Stimulated activated CD4-positive, alpha-beta T cell treated with anti-CD3 and anti-CD28 coated beads, Interleukin-4, amount 100 ng/mL, for 24 hours (primary cell): ENCODE measurements around the gene PRPF40A.

ENCODE experiments used
- DNase-seq: peaks from one replicate; pipeline ENCODE4 v3.0.0-alpha.2; 2020

The PRPF40A gene

GRCh38 chr2:152716805-152717227 lies 445 bp downstream of the PRPF40A start:
- peak; percentile 37 for DNase-seq

GRCh38 chr2:152715854-152716428 lies 1.3 kb downstream of the PRPF40A start:
- peak; percentile 26 for DNase-seq

GRCh38 chr2:152715112-152715511 lies 2.1 kb downstream of the PRPF40A start:
- no peak for DNase-seq

GRCh38 chr2:152710713-152711112 lies 6.5 kb downstream of the PRPF40A start:
- no peak for DNase-seq

GRCh38 chr2:152708742-152709141 lies 8.5 kb downstream of the PRPF40A start:
- no peak for DNase-seq

- DNase-seq = no peak
These were observed 10.7 kb downstream of the PRPF40A start for GRCh38 chr2:152706477-152707021.

- DNase-seq = no peak
These were observed 16.1 kb downstream of the PRPF40A start for GRCh38 chr2:152701198-152701597.

GRCh38 chr2:152696476-152696875 lies 20.8 kb downstream of the PRPF40A start:
- no peak for DNase-seq

- no peak for DNase-seq
These were observed 21.5 kb downstream of the PRPF40A start for GRCh38 chr2:152695763-152696162.

- peak; percentile 48 for DNase-seq
These were observed 23.1 kb downstream of the PRPF40A start for GRCh38 chr2:152694161-152694661.

- DNase-seq = no peak
These were observed 24.2 kb downstream of the PRPF40A start for GRCh38 chr2:152693033-152693432.

- DNase-seq = no peak
These were observed 30.9 kb downstream of the PRPF40A start for GRCh38 chr2:152686321-152686720.

GRCh38 chr2:152683400-152683799 lies 33.9 kb downstream of the PRPF40A start:
- DNase-seq = no peak

- DNase-seq = no peak
These were observed 34.6 kb downstream of the PRPF40A start for GRCh38 chr2:152682663-152683062.

GRCh38 chr2:152678808-152679207 lies 38.5 kb downstream of the PRPF40A start:
- DNase-seq = no peak

GRCh38 chr2:152676461-152676860 lies 40.8 kb downstream of the PRPF40A start:
- DNase-seq = no peak

- DNase-seq = no peak
These were observed 42.9 kb downstream of the PRPF40A start for GRCh38 chr2:152674334-152674733.

GRCh38 chr2:152664725-152665124 lies 52.5 kb downstream of the PRPF40A start:
- DNase-seq = no peak

- no peak for DNase-seq
These were observed 56.2 kb downstream of the PRPF40A start for GRCh38 chr2:152661076-152661475.

- DNase-seq = no peak
These were observed 59.0 kb downstream of the PRPF40A start for GRCh38 chr2:152658221-152658620.

GRCh38 chr2:152657043-152657442 lies 60.2 kb downstream of the PRPF40A start:
- no peak for DNase-seq

- no peak for DNase-seq
These were observed 61.4 kb downstream of the PRPF40A start for GRCh38 chr2:152655880-152656279.

- no peak for DNase-seq
These were observed 65.4 kb downstream of the PRPF40A start for GRCh38 chr2:152651834-152652233.

- DNase-seq = no peak
These were observed 66.4 kb downstream of the PRPF40A start for GRCh38 chr2:152650768-152651371.

- DNase-seq = no peak
These were observed 67.3 kb downstream of the PRPF40A start for GRCh38 chr2:152649997-152650396.
